HG03442 (cell line): ENCODE data around the gene ENTHD1.
"Not testable (repeated sequence)": the region's sequence is repeated elsewhere in the genome, so short reads cannot be mapped to it uniquely, and the experiment has no call there.

ENCODE experiments used
- ATAC-seq: cut with Tn5 transposase; IDR thresholded peaks from one replicate; pipeline ENCODE4 v1.9.1; 2021; ENCODE audit warnings: mild to moderate bottlenecking, moderate library complexity; ENCODE audit not compliant: unreplicated experiment

Gene ENTHD1

DNA sequence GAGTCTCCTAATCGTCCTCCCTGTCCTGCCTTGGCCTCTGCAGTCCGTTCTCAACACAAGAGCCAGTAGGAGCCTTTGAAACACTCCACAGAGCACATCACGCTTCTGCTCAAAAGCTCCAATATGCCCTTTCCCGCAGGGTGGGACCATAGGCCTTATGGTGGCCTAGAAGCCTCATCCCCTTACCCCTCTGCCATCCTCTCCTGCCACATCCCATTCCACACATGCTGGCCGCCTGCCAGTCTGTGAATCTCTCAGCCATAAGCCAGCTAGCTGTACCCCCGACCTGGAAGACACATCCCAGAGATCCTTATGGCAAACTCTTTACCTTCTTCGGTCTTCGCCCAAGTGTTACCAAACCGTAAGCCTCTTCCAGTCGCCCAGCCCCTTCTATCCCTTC lies 157.8 kb downstream of the ENTHD1 start:
- no peak for ATAC-seq

GRCh38 chr22:39734866-39735265 lies 158.7 kb downstream of the ENTHD1 start:
- no peak for ATAC-seq

GRCh38 chr22:39734046-39734445 lies 159.5 kb downstream of the ENTHD1 start:
- ATAC-seq: not testable (repeated sequence)

DNA sequence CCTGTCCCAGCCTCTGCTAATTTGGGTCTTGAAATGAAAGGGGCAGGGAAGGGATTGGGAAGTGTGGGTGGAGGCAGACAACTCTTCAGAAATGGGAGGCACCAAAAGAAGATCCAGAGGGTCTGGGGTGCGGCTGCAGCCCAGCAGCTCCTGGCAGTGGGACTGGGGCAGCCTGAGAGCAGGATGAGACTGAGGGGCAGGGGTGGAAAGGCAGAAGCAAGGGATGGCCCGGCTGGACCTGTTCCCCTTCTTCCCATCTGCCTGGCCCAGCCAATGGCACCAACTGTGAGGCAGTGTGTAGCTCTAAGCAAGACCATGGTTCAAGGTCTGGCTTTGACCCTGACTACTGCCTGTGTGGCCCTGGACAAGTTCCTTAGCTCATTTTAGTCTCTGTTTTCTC lies 160.4 kb downstream of the ENTHD1 start:
- no peak for ATAC-seq

GRCh38 chr22:39732625-39733024 lies 160.9 kb downstream of the ENTHD1 start:
- ATAC-seq: no peak

GRCh38 chr22:39731881-39732555 lies 161.5 kb downstream of the ENTHD1 start:
- no peak for ATAC-seq

DNA sequence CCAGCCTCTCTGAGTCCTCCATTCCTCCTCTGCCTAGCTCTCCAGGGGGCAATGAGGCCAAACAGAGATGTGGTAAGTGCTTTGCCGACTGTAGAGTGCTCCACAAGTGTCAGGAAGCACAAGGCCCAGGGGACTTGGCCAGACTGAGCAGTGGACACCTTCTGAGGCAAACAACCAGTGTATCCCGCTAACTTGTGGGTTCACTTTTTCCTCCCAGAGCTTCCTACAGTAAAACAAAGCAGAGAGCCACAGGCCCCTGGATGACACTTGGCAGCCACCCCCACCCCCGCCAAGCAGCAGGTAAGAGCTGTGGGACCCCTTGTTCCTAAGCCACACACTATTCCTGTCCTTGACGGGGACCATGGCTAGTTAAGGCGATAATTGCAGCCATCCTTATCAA lies 162.1 kb downstream of the ENTHD1 start:
- no peak for ATAC-seq

DNA sequence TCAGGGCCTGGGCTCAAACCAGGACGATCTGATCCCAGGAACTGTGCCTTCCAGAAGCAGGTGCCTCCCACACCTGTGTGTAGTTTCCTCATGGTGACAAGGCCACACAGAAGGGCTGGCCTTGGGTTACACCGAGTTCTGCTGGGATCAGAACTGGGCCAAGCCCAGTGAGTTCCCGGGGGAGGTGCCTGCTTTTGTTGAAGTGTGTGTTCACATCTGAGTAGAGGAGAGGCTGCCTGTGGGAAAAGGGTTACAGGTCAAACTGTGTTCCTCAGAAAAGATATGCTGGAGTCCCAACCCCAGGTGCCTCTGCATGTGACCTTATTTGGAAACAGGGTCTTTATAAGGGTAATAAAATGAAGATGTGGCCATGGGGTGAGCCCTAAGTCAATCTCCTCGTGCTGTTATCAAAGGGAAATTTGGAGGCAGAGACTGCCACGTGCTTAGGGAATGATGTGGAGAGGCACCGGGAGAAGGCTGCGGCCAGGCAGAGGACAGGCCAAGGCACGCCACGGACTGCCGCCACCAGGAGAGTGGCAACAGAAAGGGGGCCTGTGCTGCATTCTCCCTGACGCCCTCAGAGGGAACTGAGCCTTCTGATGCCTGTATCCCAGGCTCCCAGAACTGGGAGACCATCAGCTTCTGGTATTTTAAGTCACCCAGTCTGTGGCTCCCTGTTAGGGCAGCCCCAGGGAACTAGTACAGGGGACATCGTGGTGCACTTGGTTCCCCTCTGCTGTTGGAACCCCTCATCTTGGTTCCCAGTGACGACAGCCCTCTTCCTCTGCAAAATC lies 164.2 kb downstream of the ENTHD1 start:
- ATAC-seq: no peak

- no peak for ATAC-seq
Measured at GRCh38 chr22:39728236-39728860, 165.2 kb downstream of the ENTHD1 start.

DNA sequence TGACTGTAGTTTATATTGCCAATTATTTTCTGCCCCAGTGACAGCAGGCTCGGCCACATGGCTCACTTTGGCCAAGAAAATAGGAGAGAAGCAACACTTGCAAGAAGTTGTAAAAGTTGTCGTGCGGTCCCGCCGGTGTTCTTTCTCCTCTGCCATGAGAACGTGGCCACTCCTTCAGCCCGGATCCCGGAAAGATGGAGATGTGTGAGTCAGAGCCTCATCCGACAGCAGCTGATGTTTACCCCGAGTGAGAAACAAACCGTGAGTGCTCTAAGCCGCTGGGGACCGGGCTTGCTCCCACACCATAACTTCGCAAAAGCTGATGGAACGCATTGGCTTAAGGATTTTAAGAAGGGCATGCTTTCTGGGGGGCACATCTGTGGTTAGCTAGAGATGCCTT lies 166.0 kb downstream of the ENTHD1 start:
- ATAC-seq: no peak

GRCh38 chr22:39725351-39726035 lies 168.1 kb downstream of the ENTHD1 start:
- ATAC-seq: no peak

GRCh38 chr22:39724857-39725256 lies 168.7 kb downstream of the ENTHD1 start:
- ATAC-seq: no peak

DNA sequence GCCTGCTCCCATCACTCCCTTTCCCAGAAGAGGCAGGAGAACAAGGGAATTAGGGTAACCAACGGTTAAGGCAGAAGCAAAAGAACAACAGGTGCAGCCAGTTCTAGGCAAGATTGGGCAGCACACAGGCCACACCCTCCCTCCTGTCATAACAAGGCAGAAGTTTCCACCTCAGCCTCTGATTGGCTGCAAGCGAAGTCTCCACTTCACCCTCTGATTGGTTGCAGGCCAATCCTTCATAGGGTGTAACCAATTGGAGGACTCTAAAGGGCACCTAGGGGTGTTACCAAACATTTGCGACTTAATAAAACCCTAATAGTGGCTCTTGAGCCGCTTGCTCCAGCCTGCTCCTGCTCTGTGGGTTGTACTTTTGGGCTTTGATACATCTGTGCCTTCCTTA lies 169.2 kb downstream of the ENTHD1 start:
- ATAC-seq: no peak

GRCh38 chr22:39723899-39724351 lies 169.6 kb downstream of the ENTHD1 start:
- ATAC-seq: no peak

DNA sequence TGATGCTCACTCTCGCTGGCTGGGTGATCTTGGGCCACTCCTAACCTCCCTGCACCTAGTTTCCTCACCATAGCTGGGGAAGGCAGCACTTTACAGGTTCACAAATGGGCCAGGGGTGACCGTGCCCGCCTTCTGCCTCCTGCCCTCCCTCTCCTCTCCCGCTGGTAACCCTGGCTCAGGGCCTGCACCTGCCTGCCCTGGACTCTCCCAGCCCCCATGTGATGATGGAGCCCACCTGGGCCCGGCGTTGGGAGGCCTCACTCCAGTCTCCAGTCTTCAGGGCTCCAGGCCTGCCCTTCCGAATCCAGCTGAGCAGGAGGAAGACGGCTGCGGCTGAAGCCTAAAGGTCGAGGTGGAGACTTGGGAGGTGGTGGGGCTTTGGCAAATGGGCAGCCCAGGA lies 170.1 kb downstream of the ENTHD1 start:
- ATAC-seq: no peak

GRCh38 chr22:39722501-39722900 lies 171.1 kb downstream of the ENTHD1 start:
- ATAC-seq: no peak

- ATAC-seq: no peak
Measured at GRCh38 chr22:39722032-39722325, 171.6 kb downstream of the ENTHD1 start.

DNA sequence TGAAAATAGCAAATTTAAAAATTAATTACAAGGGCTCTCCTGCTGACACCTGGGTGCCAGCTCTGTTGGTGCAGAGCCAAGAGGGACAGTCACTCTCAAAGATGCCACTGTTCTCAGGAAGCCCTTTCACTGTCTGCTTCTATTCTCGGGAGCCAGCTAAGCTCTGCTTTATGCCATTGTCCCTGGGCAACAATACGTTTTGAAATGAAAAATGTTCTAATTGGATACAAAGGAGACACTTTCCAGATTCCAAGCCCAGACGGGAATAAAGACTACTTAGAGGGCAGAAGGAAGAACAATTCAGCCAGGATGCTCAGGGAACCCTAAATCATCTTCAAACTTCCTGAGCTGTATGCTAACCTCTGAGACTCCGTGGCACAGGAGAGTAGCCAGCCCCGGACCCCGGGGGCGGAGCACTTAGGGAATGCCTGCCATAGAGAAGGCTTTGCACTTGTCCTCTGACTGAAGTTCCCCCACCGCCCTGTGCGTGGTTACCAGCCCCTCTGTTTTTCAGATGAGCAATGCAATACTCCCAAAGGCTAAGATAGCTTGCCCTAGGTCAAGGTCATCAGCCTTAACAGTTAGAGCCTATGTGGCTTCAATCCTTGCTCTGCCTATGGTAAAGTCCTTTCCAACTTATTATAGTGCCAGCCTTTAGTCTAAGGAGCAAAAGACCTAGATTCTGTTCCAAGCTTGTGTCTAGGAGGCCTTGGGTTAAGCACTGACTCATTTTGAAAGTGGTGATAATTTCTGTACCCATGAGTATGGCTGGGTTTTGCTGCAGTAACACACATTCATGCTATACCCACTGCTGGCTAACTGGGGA lies 172.1 kb downstream of the ENTHD1 start:
- ATAC-seq: no peak

GRCh38 chr22:39719559-39720450 lies 173.8 kb downstream of the ENTHD1 start:
- ATAC-seq: no peak
